Gastrocnemius medialis (tissue), 4 donors: ENCODE results near the gene PRUNE2. TPM values are rescaled to one million over a fixed set of nuclear protein-coding genes. Genes with fewer than 3 reads are reported as not detected.

ENCODE experiments used
- ATAC-seq, 2 donors: fragments of 150-250 bp; one replicate each; pipeline ENCODE4 v1.9.1; 2016
- DNase-seq, 2 donors: peaks; one replicate each; pipeline ENCODE4 v3.0.0-alpha.2; 2019
- H3K27ac ChIP-seq, 4 donors: fragments of 200-600 bp; sonication (generic); 1 replicate in 1 of 4; 2 replicates in 3 of 4; pipeline ENCODE4 v1.5.1; 2016 to 2018; ENCODE audit warnings: mild to moderate bottlenecking in 2 of 4, moderate library complexity in 1 of 4
- H3K27me3 ChIP-seq, 3 donors: fragments of 200-600 bp; sonication (generic) in 2 of 3; 1 replicate in 1 of 3; 2 replicates in 2 of 3; pipeline versions ENCODE4 v1.5.1 to v1.6.0; 2016 to 2019; ENCODE audit warnings: mild to moderate bottlenecking in 1 of 3, moderate library complexity in 1 of 3
- H3K36me3 ChIP-seq, 2 donors: fragments of 200-600 bp; sonication (generic) in 1 of 2; one replicate each; pipeline ENCODE4 v1.5.1; 2017 to 2018
- H3K4me1 ChIP-seq, 2 donors: fragments of 200-600 bp; sonication (generic) in 1 of 2; one replicate each; pipeline ENCODE4 v1.5.1; 2016 to 2017; ENCODE audit warnings: mild to moderate bottlenecking in 2 of 2
- H3K4me3 ChIP-seq, 4 donors: fragments of 200-600 bp; sonication (generic) in 3 of 4; 1 replicate in 1 of 4; 2 replicates in 3 of 4; pipeline ENCODE4 v1.5.1; 2016 to 2019; ENCODE audit warnings: mild to moderate bottlenecking in 2 of 4
- H3K9me3 ChIP-seq, 3 donors: fragments of 200-600 bp; sonication (generic) in 2 of 3; 1 replicate in 1 of 3; 2 replicates in 2 of 3; pipeline ENCODE4 v1.5.1; 2016 to 2019
- CTCF ChIP-seq, 5 experiments: fragments of 450-650 bp in 3 of 5; fragments of 200-600 bp in 2 of 5; sonication (generic) in 2 of 5; IDR thresholded peaks in 4 of 5; conservative IDR thresholded peaks in 1 of 5; 1 replicate in 4 of 5; 2 replicates in 1 of 5; pipeline ENCODE4 v1.5.1; 2016 to 2019; ENCODE audit warnings: antibody characterized with exemption in 5 of 5, mild to moderate bottlenecking in 3 of 5, moderate library complexity in 3 of 5
- POLR2A ChIP-seq, 2 donors: fragments of 450-650 bp; IDR thresholded peaks; one replicate each; pipeline ENCODE4 v1.6.1; 2017; ENCODE audit warnings: antibody characterized with exemption in 2 of 2, mild to moderate bottlenecking in 2 of 2, moderate library complexity in 2 of 2
- in situ Hi-C, 4 donors: fragments of 200-750 bp; cut with MboI; loops; one replicate each; pipeline versions ENCODE4 v1.15.0 to v1.8.0; 2017; ENCODE audit warnings: low sequenced_read_pairs in 4 of 4
- intact Hi-C: fragments of 100-400 bp; cut with DNase I; formaldehyde crosslinking; loops from one replicate; pipeline ENCODE4 v1.15.1; 2023; ENCODE audit warnings: low total_unique reads
- total RNA-seq, 4 donors: library from RNA; depleted of rRNA; stranded (reverse); fragments of >200 nt; gene quantifications; one replicate each; pipeline versions ENCODE4 v1.1.0 to v1.2.3, GENCODE V29; 2016

Gene PRUNE2
- total RNA-seq, 4 donors from 2014 or later, result 1.6 to 43.5 (median 11.0) TPM

DNA sequence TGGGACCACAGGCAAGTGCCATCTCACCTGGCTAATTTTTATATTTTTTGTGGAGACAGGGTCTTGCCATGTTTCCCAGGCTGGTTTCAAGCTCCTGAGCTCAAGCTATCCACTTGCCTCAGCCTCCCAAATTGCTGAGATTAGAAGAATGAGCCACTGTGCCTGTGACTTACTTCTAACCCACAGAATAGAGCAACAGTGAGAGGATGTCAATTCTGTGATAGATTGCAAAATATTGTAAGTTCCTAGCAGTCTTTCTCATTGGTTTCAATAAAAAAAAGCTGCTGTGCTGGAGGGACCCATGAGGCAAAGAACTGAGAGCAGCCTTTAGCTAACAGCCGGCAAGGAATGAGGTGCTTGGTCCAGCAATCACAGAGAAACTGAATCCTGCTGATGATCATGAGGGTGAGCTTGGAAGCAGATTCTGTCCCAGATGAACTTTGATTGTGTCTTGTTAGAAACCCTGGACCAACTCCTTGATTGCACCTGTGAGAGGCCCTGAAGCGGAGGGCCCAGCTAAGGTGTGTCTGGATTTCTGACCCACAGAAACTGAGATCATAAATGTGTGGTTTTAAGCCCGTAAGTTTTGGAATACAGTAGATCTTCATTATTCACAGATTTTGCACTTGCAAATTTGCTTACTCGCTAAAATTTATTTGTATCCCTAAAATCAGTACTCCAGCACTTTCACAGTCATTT lies 297.2 kb downstream of the PRUNE2 start:
- in situ Hi-C loops, result loop anchor here in 1 of 4 donors (10.0 kb wide), 1 partner anchor 56 kb away; no protein-coding TSS in a partner anchor
- intact Hi-C loops, result no loop called here
- no peak overlapping the region for H3K27ac ChIP-seq
- DNase-seq (no peak), ATAC-seq (no peak)
- TF ChIP-seq POLR2A (IDR thresholded peaks at IDR 0.05) (no peak), CTCF (IDR thresholded peaks at IDR 0.05 in 4 of 5, conservative IDR thresholded peaks at IDR 0.05 in 1 of 5) (no peak)
- no peaks in the 10 kb centered on the region for H3K4me1 ChIP-seq
- H3K4me3 ChIP-seq, result no peak overlapping the region
- no peaks in the 10 kb centered on the region for H3K9me3 ChIP-seq
- H3K36me3 ChIP-seq, result no peaks in the 10 kb centered on the region
- no peaks in the 10 kb centered on the region for H3K27me3 ChIP-seq

GRCh38 chr9:76607730-76608436 lies 298.0 kb downstream of the PRUNE2 start:
- TF ChIP-seq CTCF (IDR thresholded peaks at IDR 0.05 in 4 of 5, conservative IDR thresholded peaks at IDR 0.05 in 1 of 5) (no peak), POLR2A (IDR thresholded peaks at IDR 0.05) (no peak)
- in situ Hi-C loops, result loop anchor here in 1 of 4 donors (10.0 kb wide), 1 partner anchor 57 kb away; no protein-coding TSS in a partner anchor
- H3K4me3 ChIP-seq, result no peak overlapping the region
- no peak for ATAC-seq
- H3K27me3 ChIP-seq, result no peaks in the 10 kb centered on the region
- H3K27ac ChIP-seq, result no peak overlapping the region
- no peaks in the 10 kb centered on the region for H3K4me1 ChIP-seq
- no peaks in the 10 kb centered on the region for H3K9me3 ChIP-seq
- no peaks in the 10 kb centered on the region for H3K36me3 ChIP-seq
- no peak for DNase-seq
- intact Hi-C loops, result no loop called here

DNA sequence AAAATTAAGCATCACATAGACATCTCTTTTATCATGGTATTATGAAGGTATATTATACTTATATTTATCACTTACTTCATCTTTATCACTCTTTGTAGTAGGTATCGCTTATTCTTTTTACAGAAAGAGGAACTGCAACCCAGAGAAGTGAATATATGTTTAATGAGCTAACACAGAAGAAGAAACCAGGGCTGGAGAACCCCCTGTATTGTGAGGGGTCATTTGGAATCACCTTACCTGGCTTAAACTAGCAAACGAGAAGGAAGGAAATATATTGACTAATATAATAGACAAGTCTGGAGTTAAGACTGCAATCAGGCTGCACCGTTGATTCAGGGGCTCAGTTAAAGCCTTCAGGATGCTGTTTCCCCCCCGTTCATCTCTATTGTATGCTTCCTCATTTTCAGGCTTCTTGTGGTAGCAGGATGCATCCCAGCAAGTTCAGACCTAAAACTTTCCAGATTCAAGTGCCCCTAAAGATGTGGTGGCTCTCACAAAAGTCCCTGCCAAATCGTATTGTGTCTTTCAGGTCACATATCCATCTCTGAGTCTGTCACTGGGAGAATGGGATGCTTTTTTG lies 300.5 kb downstream of the PRUNE2 start:
- TF ChIP-seq POLR2A (IDR thresholded peaks at IDR 0.05) (no peak), CTCF (IDR thresholded peaks at IDR 0.05 in 4 of 5, conservative IDR thresholded peaks at IDR 0.05 in 1 of 5) (no peak)
- DNase-seq (no peak), ATAC-seq (no peak)
- no peaks in the 10 kb centered on the region for H3K9me3 ChIP-seq
- H3K36me3 ChIP-seq, result no peaks in the 10 kb centered on the region
- intact Hi-C loops, result no loop called here
- no peaks in the 10 kb centered on the region for H3K4me1 ChIP-seq
- H3K4me3 ChIP-seq, result no peak overlapping the region
- H3K27me3 ChIP-seq, result no peaks in the 10 kb centered on the region
- no peak overlapping the region for H3K27ac ChIP-seq
- in situ Hi-C loops, result loop anchor here in 1 of 4 donors (10.0 kb wide), 1 partner anchor 59 kb away; no protein-coding TSS in a partner anchor

DNA sequence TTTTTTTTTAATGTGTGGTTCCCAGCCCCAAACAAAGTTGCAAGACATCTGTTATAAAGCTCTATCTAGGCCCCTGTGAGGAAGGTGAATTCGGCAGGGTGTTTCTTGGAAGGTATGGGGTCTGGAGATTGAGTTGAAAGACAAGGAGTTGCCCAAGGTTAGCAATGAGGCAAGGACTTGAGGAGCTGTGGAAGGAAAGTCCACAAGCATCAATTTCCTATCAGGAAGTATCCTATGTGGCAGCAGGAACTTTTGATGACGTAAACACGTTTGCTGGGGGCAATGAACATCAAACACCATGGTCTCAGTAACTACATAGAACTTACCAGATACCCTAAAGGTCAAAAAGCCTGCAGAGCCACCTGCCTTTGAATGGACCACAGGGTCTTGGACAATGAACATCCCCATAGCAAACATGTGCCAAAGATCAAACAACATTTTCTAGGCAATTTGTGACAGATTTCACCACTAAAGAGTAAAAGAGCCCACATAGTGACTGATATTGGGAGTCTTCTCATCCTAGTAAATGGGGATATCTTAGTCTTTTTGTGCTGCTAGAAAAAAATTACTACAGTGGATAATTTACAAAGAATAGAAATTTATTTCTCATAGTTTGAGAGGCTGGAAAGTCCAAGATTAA lies 301.9 kb downstream of the PRUNE2 start:
- Histone ChIP-seq H3K9me3 (no peaks in the 10 kb centered on the region), H3K27me3 (no peaks in the 10 kb centered on the region), H3K4me3 (no peak overlapping the region), H3K36me3 (no peaks in the 10 kb centered on the region), H3K4me1 (no peaks in the 10 kb centered on the region), H3K27ac (no peak overlapping the region)
- intact Hi-C loops (loop anchor here (5.0 kb wide), 1 partner anchor 512 kb away; no protein-coding TSS in a partner anchor), in situ Hi-C loops (loop anchor here in 1 of 4 donors (10.0 kb wide), 1 partner anchor 61 kb away; no protein-coding TSS in a partner anchor)
- no peak for TF ChIP-seq CTCF (IDR thresholded peaks at IDR 0.05 in 4 of 5, conservative IDR thresholded peaks at IDR 0.05 in 1 of 5)
- TF ChIP-seq POLR2A (IDR thresholded peaks at IDR 0.05), result no peak
- DNase-seq (no peak), ATAC-seq (no peak)
